GM21723 (cell line): ENCODE measurements around the gene SEC22C.

Experiments used
- ATAC-seq: cut with Tn5 transposase; IDR thresholded peaks from one replicate; pipeline ENCODE4 v1.9.1; 2021; ENCODE audit warnings: mild to moderate bottlenecking, moderate library complexity; ENCODE audit not compliant: unreplicated experiment

SEC22C gene

GRCh38 chr3:42539871-42540714 is 41.7 kb downstream of the SEC22C start:
- ATAC-seq: peak; percentile 86

GRCh38 chr3:42537350-42537749 is 44.4 kb downstream of the SEC22C start:
- ATAC-seq: no peak

GRCh38 chr3:42535981-42536784 is 45.6 kb downstream of the SEC22C start:
- ATAC-seq: no peak

GRCh38 chr3:42533161-42533897 is 48.4 kb downstream of the SEC22C start:
- no peak for ATAC-seq

- no peak for ATAC-seq
Measured at GRCh38 chr3:42532229-42532628, 49.5 kb downstream of the SEC22C start.

- no peak for ATAC-seq
Measured at GRCh38 chr3:42531470-42531869, 50.3 kb downstream of the SEC22C start.

- no peak for ATAC-seq
Measured at GRCh38 chr3:42530073-42530472, 51.7 kb downstream of the SEC22C start.

GRCh38 chr3:42529468-42529867 is 52.3 kb downstream of the SEC22C start:
- ATAC-seq: no peak

GRCh38 chr3:42527368-42527917 is 54.3 kb downstream of the SEC22C start:
- ATAC-seq: no peak

- no peak for ATAC-seq
Measured at GRCh38 chr3:42526616-42527367, 55.0 kb downstream of the SEC22C start.

- no peak for ATAC-seq
Measured at GRCh38 chr3:42525736-42526345, 55.9 kb downstream of the SEC22C start.

GRCh38 chr3:42525212-42525611 is 56.6 kb downstream of the SEC22C start:
- ATAC-seq: no peak

- no peak for ATAC-seq
Measured at GRCh38 chr3:42524751-42525150, 57.0 kb downstream of the SEC22C start.

- no peak for ATAC-seq
Measured at GRCh38 chr3:42520906-42521305, 60.9 kb downstream of the SEC22C start.

- no peak for ATAC-seq
Measured at GRCh38 chr3:42520336-42520735, 61.4 kb downstream of the SEC22C start.

GRCh38 chr3:42519568-42519962 is 62.2 kb downstream of the SEC22C start:
- ATAC-seq: no peak

- ATAC-seq: no peak
Measured at GRCh38 chr3:42518800-42519567, 62.8 kb downstream of the SEC22C start.

GRCh38 chr3:42517117-42517516 is 64.7 kb downstream of the SEC22C start:
- ATAC-seq: no peak

- ATAC-seq: no peak
Measured at GRCh38 chr3:42516443-42516842, 65.3 kb downstream of the SEC22C start.
